ENCODE measurements around the gene TFCP2. TPM values are rescaled to one million over a fixed set of nuclear protein-coding genes. Genes with fewer than 3 reads are reported as not detected.

The TFCP2 gene
- total RNA-seq, 4 donors from 2014 or later, result 15.0 to 24.2 (median 18.8) TPM

DNA sequence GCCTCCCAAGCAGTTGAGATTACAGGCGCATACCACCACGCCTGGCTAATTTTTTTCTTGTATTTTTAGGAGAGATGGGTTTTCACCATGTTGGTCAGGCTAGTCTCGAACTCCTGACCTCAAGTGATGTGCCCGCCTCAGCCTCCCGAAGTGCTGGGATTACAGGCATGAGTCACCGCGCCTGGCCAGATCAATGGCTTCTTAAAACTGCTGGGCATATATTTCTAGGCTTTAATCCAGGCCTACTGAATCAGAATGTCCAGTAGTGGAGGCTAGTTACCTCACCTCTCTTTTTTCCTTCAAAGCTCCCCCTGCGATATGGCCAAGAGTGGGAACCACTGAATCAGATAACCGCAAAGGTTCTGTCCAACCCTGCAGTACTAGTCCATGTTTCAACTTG, 27.9 kb upstream of the TFCP2 start:
- Histone ChIP-seq H3K27ac (no peak overlapping the region), H3K9me3 (no peaks in the 10 kb centered on the region)
- 92% methylated on average over 9 of the region's 9 CpGs for WGBS

DNA sequence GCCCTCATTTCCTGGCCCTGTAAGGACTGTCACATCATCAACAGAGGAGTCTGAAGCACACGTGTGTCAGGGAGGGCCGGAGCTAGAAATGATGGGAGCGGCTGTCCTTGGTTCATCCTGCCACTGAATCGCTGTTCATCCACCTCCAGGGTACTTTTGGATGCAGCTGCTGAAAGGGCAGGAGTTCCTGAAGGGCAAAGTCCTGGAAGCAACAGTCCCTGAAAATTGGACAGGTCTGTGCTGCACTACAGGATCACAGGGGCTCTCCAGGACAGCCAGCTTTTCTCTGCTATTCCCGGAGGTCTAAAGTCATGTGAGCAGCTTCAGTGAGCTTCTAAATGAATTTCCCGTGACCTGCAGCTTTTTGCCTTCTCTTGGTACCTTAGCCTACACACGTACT, 27.2 kb upstream of the TFCP2 start:
- Histone ChIP-seq H3K4me3 (no peak overlapping the region), H3K36me3 (peaks cover 45% of the 10 kb centered on the region), H3K4me1 (no peaks in the 10 kb centered on the region), H3K9me3 (no peaks in the 10 kb centered on the region), H3K27ac (no peak overlapping the region), H3K27me3 (no peaks in the 10 kb centered on the region)
- no peak for TF ChIP-seq POLR2A (IDR thresholded peaks at IDR 0.05)
- TF ChIP-seq, protein P1, sequence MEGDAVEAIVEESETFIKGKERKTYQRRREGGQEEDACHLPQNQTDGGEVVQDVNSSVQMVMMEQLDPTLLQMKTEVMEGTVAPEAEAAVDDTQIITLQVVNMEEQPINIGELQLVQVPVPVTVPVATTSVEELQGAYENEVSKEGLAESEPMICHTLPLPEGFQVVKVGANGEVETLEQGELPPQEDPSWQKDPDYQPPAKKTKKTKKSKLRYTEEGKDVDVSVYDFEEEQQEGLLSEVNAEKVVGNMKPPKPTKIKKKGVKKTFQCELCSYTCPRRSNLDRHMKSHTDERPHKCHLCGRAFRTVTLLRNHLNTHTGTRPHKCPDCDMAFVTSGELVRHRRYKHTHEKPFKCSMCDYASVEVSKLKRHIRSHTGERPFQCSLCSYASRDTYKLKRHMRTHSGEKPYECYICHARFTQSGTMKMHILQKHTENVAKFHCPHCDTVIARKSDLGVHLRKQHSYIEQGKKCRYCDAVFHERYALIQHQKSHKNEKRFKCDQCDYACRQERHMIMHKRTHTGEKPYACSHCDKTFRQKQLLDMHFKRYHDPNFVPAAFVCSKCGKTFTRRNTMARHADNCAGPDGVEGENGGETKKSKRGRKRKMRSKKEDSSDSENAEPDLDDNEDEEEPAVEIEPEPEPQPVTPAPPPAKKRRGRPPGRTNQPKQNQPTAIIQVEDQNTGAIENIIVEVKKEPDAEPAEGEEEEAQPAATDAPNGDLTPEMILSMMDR (IDR thresholded peaks at IDR 0.05), result no peak
- no peak for TF ChIP-seq EP300 (IDR thresholded peaks at IDR 0.05)
- TF ChIP-seq POLR2AphosphoS5 (IDR thresholded peaks at IDR 0.05), result no peak
- DNase-seq (ENCODE audit: low spot score in 2 of 2), result no peak
- 89% methylated on average over 7 of the region's 7 CpGs for WGBS

More for the DNA sequence above, 27.9 kb upstream of the TFCP2 start:
- no peak for DNase-seq (ENCODE audit: low spot score in 2 of 2)
- H3K27me3 ChIP-seq, result no peaks in the 10 kb centered on the region
- no peaks in the 10 kb centered on the region for H3K4me1 ChIP-seq
- H3K4me3 ChIP-seq, result no peak overlapping the region
- TF ChIP-seq POLR2AphosphoS5 (IDR thresholded peaks at IDR 0.05) (no peak), POLR2A (IDR thresholded peaks at IDR 0.05) (no peak), EP300 (IDR thresholded peaks at IDR 0.05) (no peak)
- TF ChIP-seq, protein P1 (IDR thresholded peaks at IDR 0.05), result no peak
- peaks cover 45% of the 10 kb centered on the region for H3K36me3 ChIP-seq

GRCh38 chr12:51199366-51199945, 26.5 kb upstream of the TFCP2 start:
- no peak for DNase-seq (ENCODE audit: low spot score in 2 of 2)
- no peak overlapping the region for H3K4me3 ChIP-seq
- H3K36me3 ChIP-seq, result peaks cover 44% of the 10 kb centered on the region
- H3K27me3 ChIP-seq, result no peaks in the 10 kb centered on the region
- no peak for TF ChIP-seq EP300 (IDR thresholded peaks at IDR 0.05)
- TF ChIP-seq, protein P1 (IDR thresholded peaks at IDR 0.05), result no peak
- TF ChIP-seq POLR2AphosphoS5 (IDR thresholded peaks at IDR 0.05), result no peak
- no peak for TF ChIP-seq POLR2A (IDR thresholded peaks at IDR 0.05)
- 91% methylated on average over 8 of the region's 10 CpGs for WGBS
- no peaks in the 10 kb centered on the region for H3K9me3 ChIP-seq
- no peak overlapping the region for H3K27ac ChIP-seq
- H3K4me1 ChIP-seq, result no peaks in the 10 kb centered on the region

DNA sequence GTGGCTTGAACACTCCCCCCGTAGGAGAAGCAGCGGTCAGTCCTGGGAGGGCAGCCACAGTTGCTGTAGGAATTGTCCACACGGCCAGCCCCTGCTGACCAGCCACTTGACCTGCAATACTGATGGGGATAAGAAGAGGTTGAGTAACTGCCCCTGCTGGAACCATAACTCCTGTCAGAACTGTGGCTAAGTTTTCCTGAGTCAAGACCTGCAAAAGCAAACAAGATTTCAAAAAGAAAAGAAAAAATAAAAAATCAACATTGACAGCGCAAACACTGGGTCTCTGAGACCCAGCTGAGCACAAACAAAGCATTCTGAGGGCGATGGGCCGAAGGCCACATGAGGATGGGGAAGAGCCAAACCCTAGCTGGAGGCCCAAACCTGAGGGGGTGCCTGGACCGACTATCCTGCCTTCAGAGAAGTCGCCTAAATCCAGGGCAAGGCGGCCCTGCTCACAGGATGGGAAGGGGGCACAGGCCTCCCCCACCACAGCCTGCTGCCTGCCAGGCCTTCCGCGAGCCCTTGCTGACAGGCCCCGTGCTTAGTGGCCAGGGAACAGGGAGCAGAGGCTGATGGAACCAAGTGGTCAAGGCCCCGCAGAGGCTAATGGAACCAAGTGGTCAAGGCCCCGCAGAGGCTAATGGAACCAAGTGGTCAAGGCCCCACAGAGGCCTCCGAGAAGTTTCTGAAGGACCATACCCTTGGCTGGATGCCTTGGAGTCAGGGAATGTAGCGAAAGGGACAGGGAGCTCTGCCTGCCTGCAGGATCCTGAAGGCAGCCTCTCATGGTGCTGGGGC, 25.8 kb upstream of the TFCP2 start:
- WGBS, result 80% methylated on average over 13 of the region's 16 CpGs
- H3K9me3 ChIP-seq, result no peaks in the 10 kb centered on the region
- H3K27me3 ChIP-seq, result no peaks in the 10 kb centered on the region
- no peak overlapping the region for H3K4me3 ChIP-seq
- peaks cover 37% of the 10 kb centered on the region for H3K36me3 ChIP-seq
- H3K27ac ChIP-seq, result no peak overlapping the region
- no peak for DNase-seq (ENCODE audit: low spot score in 2 of 2)
- TF ChIP-seq POLR2AphosphoS5 (IDR thresholded peaks at IDR 0.05) (no peak), POLR2A (IDR thresholded peaks at IDR 0.05) (no peak), EP300 (IDR thresholded peaks at IDR 0.05) (no peak)
- TF ChIP-seq, protein P1 (IDR thresholded peaks at IDR 0.05), result no peak
- no peaks in the 10 kb centered on the region for H3K4me1 ChIP-seq

Data from suprapubic skin (tissue), 4 donors.